Tibial artery (tissue), 4 donors: ENCODE results near the gene SMR3B.

ENCODE experiments used
- DNase-seq, 2 donors: peaks; one replicate each; pipeline ENCODE4 v3.0.0-alpha.2; 2019
- H3K27ac ChIP-seq, 2 donors: fragments of 200-600 bp; sonication (generic) in 1 of 2; 1 replicate in 1 of 2; 2 replicates in 1 of 2; pipeline ENCODE4 v1.5.1; 2018 to 2019; ENCODE audit warnings: mild to moderate bottlenecking in 1 of 2
- H3K27me3 ChIP-seq, 2 donors: fragments of 200-600 bp; sonication (generic) in 1 of 2; one replicate each; pipeline versions ENCODE4 v1.5.1 to v1.6.0; 2016 to 2019
- H3K36me3 ChIP-seq, 3 donors: fragments of 200-600 bp; sonication (generic) in 2 of 3; one replicate each; pipeline ENCODE4 v1.5.1; 2016 to 2019; ENCODE audit warnings: mild to moderate bottlenecking in 2 of 3
- H3K4me1 ChIP-seq, 4 donors: fragments of 200-600 bp; sonication (generic) in 2 of 4; 1 replicate in 3 of 4; 2 replicates in 1 of 4; pipeline ENCODE4 v1.5.1; 2016 to 2019
- H3K4me3 ChIP-seq, 2 donors: fragments of 200-600 bp; sonication (generic) in 1 of 2; 1 replicate in 1 of 2; 2 replicates in 1 of 2; pipeline ENCODE4 v1.5.1; 2018 to 2019; ENCODE audit warnings: mild to moderate bottlenecking in 2 of 2
- H3K9me3 ChIP-seq, 3 donors: fragments of 200-600 bp; sonication (generic) in 1 of 3; one replicate each; pipeline ENCODE4 v1.5.1; 2016 to 2019
- CTCF ChIP-seq, 2 experiments: fragments of 200-600 bp in 1 of 2; fragments of 450-650 bp in 1 of 2; IDR thresholded peaks; one replicate each; pipeline ENCODE4 v1.5.1; 2017 to 2019; ENCODE audit warnings: antibody characterized with exemption in 2 of 2, mild to moderate bottlenecking in 1 of 2, moderate library complexity in 1 of 2
- intact Hi-C: fragments of 100-400 bp; cut with DNase I; formaldehyde crosslinking; loops from one replicate; pipeline ENCODE4 v1.15.0; 2023; ENCODE audit warnings: low total_unique reads

SMR3B gene

GRCh38 chr4:70402762-70403161 lies 19.8 kb downstream of the SMR3B start:
- intact Hi-C loops, result no loop called here
- H3K4me1 ChIP-seq, result no peaks in the 10 kb centered on the region

GRCh38 chr4:70405765-70406164 lies 22.8 kb downstream of the SMR3B start:
- intact Hi-C loops, result no loop called here
- Histone ChIP-seq H3K9me3 (no peaks in the 10 kb centered on the region), H3K4me3 (no peak overlapping the region), H3K4me1 (no peaks in the 10 kb centered on the region), H3K36me3 (no peaks in the 10 kb centered on the region), H3K27ac (no peak overlapping the region), H3K27me3 (no peaks in the 10 kb centered on the region)
- no peak for TF ChIP-seq CTCF (IDR thresholded peaks at IDR 0.05)
- no peak for DNase-seq

More at GRCh38 chr4:70402762-70403161, 19.8 kb downstream of the SMR3B start:
- no peaks in the 10 kb centered on the region for H3K36me3 ChIP-seq
- no peaks in the 10 kb centered on the region for H3K9me3 ChIP-seq
- H3K27ac ChIP-seq, result no peak overlapping the region
- H3K27me3 ChIP-seq, result no peaks in the 10 kb centered on the region
- no peak for TF ChIP-seq CTCF (IDR thresholded peaks at IDR 0.05)
- no peak for DNase-seq
- no peak overlapping the region for H3K4me3 ChIP-seq

- H3K4me3 ChIP-seq, result no peak overlapping the region
- no peak for DNase-seq
- no peaks in the 10 kb centered on the region for H3K4me1 ChIP-seq
- H3K36me3 ChIP-seq, result no peaks in the 10 kb centered on the region
- TF ChIP-seq CTCF (IDR thresholded peaks at IDR 0.05), result no peak
- no peak overlapping the region for H3K27ac ChIP-seq
- intact Hi-C loops, result no loop called here
- no peaks in the 10 kb centered on the region for H3K9me3 ChIP-seq
- no peaks in the 10 kb centered on the region for H3K27me3 ChIP-seq
Measured at GRCh38 chr4:70425306-70425705, 42.4 kb downstream of the SMR3B start.

GRCh38 chr4:70426789-70427188 lies 43.9 kb downstream of the SMR3B start:
- H3K27me3 ChIP-seq, result no peaks in the 10 kb centered on the region
- H3K9me3 ChIP-seq, result no peaks in the 10 kb centered on the region
- no peak for DNase-seq
- no peak overlapping the region for H3K4me3 ChIP-seq
- intact Hi-C loops, result no loop called here
- H3K4me1 ChIP-seq, result no peaks in the 10 kb centered on the region
- no peaks in the 10 kb centered on the region for H3K36me3 ChIP-seq
- no peak overlapping the region for H3K27ac ChIP-seq
- TF ChIP-seq CTCF (IDR thresholded peaks at IDR 0.05), result no peak

GRCh38 chr4:70437197-70437596 lies 54.3 kb downstream of the SMR3B start:
- H3K4me1 ChIP-seq, result no peaks in the 10 kb centered on the region
- no peak for TF ChIP-seq CTCF (IDR thresholded peaks at IDR 0.05)
- intact Hi-C loops, result no loop called here
- DNase-seq, result no peak
- H3K27me3 ChIP-seq, result no peaks in the 10 kb centered on the region
- H3K4me3 ChIP-seq, result no peak overlapping the region
- no peak overlapping the region for H3K27ac ChIP-seq
- no peaks in the 10 kb centered on the region for H3K36me3 ChIP-seq
- H3K9me3 ChIP-seq, result no peaks in the 10 kb centered on the region
